Activated T-helper 1 cell treated with anti-CD3 and anti-CD28 coated beads, Interleukin-12 subunit alpha, Interleukin-12 subunit beta, Interleukin-2, Interleukin-4 antibody, amounts not matched to agents 30 ng/mL and 10 ng/mL and 1 ng/mL, durations not matched to agents 14 hours and 24 hours and 36 hours (primary cell): ENCODE measurements around the gene B4GALT2. TPM values are rescaled to one million over a fixed set of nuclear protein-coding genes. Genes with fewer than 3 reads are reported as not detected.

Source experiments
- DNase-seq: peaks from one replicate; pipeline ENCODE4 v3.0.0; 2021; ENCODE audit warnings: low spot score
- H3K27ac Mint-ChIP-seq: one replicate; pipeline ENCODE4 v1.8.0; 2021; ENCODE audit warnings: mild to moderate bottlenecking, mixed read lengths
- H3K27me3 Mint-ChIP-seq: one replicate; pipeline ENCODE4 v1.8.0; 2022; ENCODE audit warnings: mild to moderate bottlenecking, moderate library complexity, mixed read lengths; ENCODE audit not compliant: insufficient read depth
- H3K36me3 Mint-ChIP-seq: one replicate; pipeline ENCODE4 v1.8.0; 2021; ENCODE audit warnings: low read depth, mixed read lengths
- H3K4me1 Mint-ChIP-seq: one replicate; pipeline ENCODE4 v1.8.0; 2021; ENCODE audit warnings: low read depth, mixed read lengths
- H3K4me3 Mint-ChIP-seq: one replicate; pipeline ENCODE4 v1.8.0; 2021; ENCODE audit warnings: mild to moderate bottlenecking, moderate library complexity, mixed read lengths
- H3K9me3 Mint-ChIP-seq: one replicate; pipeline ENCODE4 v1.8.0; 2021; ENCODE audit warnings: mixed read lengths
- intact Hi-C: fragments of 100-400 bp; cut with micrococcal nuclease; formaldehyde crosslinking; loops from one replicate; pipeline ENCODE4 v1.15.1; 2024
- total RNA-seq: library from RNA; stranded (reverse); gene quantifications from 2 replicates; pipeline ENCODE4 v1.2.3, GENCODE V29; 2022

Gene B4GALT2
- total RNA-seq, 1 donor from 2014 or later: 51.3 TPM

DNA sequence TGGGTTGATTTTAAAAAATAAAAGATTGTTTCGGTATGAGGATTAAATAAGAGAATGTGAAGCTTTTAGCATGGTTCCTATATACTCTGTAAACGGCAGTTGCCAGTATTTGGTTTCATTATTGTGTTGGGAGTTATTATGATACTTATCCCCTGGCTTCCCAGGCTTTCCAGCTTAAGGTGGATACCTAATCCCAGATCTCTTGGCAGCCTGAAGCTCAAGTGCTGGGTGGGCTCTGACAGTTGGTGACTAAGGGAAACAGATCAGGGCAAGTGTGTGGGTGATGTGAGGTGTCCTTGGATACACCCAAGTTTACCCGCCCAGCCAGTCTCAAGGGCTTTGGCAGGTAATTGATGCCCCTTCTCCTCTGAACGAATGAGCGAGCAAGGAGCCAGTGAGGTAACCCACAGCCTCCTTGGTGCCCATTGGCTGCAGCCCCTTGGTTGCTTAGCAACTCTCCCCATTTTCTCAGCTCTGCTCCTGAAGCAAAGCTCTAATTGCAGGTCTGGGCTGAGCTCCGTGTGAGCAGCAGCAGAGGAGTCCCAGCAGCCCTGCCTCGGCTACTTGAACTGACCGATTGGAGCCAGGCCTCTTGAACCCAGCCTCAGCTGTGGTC, 26.2 kb upstream of the B4GALT2 start:
- Mint-ChIP-seq H3K36me3 (peaks cover 11% of the 10 kb centered on the region), H3K4me1 (peaks cover 22% of the 10 kb centered on the region), H3K4me3 (no peak overlapping the region), H3K27ac (no peak overlapping the region), H3K27me3 (no peaks in the 10 kb centered on the region), H3K9me3 (no peaks in the 10 kb centered on the region)
- DNase-seq: no peak
- intact Hi-C loops: no loop called here

DNA sequence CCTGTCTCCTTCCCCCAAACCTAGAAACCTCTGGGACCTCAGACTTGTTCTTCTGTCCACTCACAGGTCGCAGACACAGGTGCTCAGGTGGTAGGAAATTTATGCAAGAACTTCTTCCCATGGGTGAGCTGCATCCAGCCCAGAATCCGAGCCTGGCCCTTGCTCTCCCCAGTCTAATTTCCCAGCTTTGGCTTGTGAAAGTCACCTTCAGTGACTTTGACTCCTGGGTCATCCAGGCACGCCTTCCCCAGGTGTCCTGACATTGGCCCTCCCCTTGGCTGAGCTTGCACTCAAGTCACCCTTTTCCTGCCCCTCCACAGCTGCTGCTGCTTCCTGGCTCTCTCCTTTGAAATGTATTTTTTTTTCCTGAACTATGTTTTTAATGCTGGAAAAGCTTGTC, 25.6 kb upstream of the B4GALT2 start:
- intact Hi-C loops: no loop called here
- Mint-ChIP-seq H3K27me3 (no peaks in the 10 kb centered on the region), H3K27ac (no peak overlapping the region), H3K9me3 (no peaks in the 10 kb centered on the region), H3K36me3 (peaks cover 13% of the 10 kb centered on the region), H3K4me1 (peaks cover 17% of the 10 kb centered on the region), H3K4me3 (no peak overlapping the region)
- no peak for DNase-seq

DNA sequence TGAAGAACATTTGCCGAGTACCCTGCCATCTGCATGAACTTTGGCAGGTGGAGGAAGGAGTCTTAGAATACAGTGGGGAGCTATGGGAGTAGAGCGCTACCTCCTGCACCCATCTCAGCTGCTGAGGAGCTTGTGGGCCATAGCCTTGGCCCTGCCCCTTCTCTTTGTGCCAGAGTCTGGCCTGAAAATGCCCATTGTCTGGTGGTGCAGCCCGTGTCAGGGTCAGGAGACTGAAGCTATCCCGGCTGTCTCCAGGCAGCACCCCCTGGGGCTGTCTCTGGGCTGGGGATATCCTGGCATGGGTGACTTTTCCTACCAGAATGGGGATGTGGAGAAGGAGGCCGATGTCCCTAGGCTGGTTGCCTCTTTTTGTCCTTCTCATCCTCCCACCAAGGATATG, 25.0 kb upstream of the B4GALT2 start:
- H3K4me1 Mint-ChIP-seq: peaks cover 12% of the 10 kb centered on the region
- H3K9me3 Mint-ChIP-seq: no peaks in the 10 kb centered on the region
- no peaks in the 10 kb centered on the region for H3K27me3 Mint-ChIP-seq
- H3K36me3 Mint-ChIP-seq: peaks cover 14% of the 10 kb centered on the region
- H3K27ac Mint-ChIP-seq: no peak overlapping the region
- no peak overlapping the region for H3K4me3 Mint-ChIP-seq
- no peak for DNase-seq
- intact Hi-C loops: no loop called here

DNA sequence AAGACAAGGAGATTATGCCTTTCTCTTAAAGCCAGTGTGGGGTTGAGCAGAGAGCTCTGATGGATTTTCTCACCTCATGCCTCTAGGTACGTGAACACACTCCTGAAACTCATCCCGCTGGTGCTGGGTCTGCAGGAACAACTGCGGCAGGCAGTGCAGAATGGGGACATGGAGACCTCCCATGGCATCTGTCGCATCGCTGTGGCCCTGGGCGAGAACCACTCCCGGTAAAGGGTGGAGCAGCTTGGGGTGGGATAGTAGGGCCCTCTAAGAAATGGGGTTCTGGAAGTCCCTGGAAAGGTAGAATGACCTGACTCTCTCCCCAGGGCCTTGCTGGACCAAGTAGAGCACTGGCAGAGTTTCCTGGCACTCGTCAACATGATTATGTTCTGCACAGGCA, 22.8 kb upstream of the B4GALT2 start:
- H3K27ac Mint-ChIP-seq: no peak overlapping the region
- no peaks in the 10 kb centered on the region for H3K9me3 Mint-ChIP-seq
- intact Hi-C loops: no loop called here
- H3K4me1 Mint-ChIP-seq: no peaks in the 10 kb centered on the region
- no peak overlapping the region for H3K4me3 Mint-ChIP-seq
- DNase-seq: no peak
- H3K36me3 Mint-ChIP-seq: peaks cover 9% of the 10 kb centered on the region
- H3K27me3 Mint-ChIP-seq: no peaks in the 10 kb centered on the region

DNA sequence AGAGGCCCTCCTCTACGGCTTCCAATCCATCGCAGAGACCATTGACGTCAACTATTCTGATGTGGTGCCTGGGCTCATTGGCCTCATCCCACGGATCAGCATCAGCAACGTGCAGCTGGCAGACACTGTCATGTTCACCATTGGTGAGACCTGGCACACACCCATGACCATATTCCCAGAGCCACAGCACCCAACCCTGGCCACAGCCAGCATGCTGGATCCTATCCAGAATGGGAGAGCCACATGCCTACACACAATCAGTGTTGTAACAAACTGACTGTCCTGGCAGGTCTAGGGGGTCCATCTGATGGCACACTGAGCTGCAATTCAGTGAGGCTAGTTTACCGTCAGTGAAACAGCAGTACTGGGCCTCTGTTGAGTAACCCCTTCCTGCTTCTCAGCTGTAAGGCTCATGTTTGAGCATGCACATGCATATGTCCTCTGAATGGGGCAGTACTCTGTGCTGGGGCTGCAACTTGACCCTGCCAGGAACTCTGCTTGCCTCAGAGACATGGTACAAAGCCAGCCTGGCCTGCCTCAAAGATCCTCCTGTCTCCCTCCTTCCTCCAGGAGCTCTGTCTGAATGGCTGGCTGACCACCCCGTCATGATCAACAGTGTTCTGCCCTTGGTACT, 21.5 kb upstream of the B4GALT2 start:
- intact Hi-C loops: no loop called here
- no peaks in the 10 kb centered on the region for H3K9me3 Mint-ChIP-seq

DNA sequence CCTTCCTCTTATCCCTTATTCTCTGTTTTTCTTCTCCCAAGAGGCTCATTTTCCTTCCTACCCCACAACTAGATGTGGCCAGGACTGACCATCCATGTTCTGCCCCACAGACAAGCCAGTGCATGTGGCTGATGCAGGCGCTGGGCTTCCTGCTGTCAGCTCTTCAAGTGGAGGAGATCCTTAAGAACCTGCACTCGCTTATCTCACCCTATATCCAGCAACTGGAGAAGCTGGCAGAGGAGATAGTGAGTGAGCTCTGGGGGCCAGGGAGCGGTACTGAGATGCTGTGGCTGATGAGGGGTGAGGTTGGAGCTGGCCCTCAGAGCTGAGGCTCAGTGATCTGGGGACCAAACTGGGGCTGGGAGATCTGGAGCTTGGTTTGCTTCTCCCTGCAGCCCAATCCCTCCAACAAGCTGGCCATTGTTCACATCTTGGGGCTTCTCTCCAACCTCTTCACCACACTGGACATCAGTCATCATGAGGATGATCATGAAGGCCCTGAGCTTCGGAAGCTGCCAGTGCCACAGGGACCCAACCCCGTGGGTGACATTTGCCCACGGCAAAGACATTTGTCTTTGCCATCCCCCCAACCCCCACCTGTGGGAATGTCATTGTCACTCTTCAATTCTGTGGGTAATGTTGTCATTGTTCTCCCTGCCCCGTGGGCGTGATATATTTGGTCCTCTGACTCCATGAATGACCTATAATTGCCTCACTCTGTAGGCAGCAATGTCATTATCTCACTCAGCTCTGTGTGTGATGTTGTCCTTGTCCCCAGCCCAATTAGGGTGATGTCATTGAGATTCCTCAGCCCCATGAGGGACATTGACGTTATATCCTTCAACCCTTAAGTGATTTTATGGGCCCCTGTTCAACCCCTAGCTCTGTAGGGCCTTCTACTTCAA, 20.4 kb upstream of the B4GALT2 start:
- H3K9me3 Mint-ChIP-seq: no peaks in the 10 kb centered on the region
- H3K4me1 Mint-ChIP-seq: no peaks in the 10 kb centered on the region
- no peak overlapping the region for H3K27ac Mint-ChIP-seq
- no peak for DNase-seq
- no peaks in the 10 kb centered on the region for H3K27me3 Mint-ChIP-seq
- intact Hi-C loops: no loop called here
- H3K36me3 Mint-ChIP-seq: peaks cover 18% of the 10 kb centered on the region
- no peak overlapping the region for H3K4me3 Mint-ChIP-seq

More for the DNA sequence above, 21.5 kb upstream of the B4GALT2 start:
- H3K27ac Mint-ChIP-seq: no peak overlapping the region
- DNase-seq: no peak
- no peaks in the 10 kb centered on the region for H3K4me1 Mint-ChIP-seq
- peaks cover 14% of the 10 kb centered on the region for H3K36me3 Mint-ChIP-seq
- no peak overlapping the region for H3K4me3 Mint-ChIP-seq
- H3K27me3 Mint-ChIP-seq: no peaks in the 10 kb centered on the region

DNA sequence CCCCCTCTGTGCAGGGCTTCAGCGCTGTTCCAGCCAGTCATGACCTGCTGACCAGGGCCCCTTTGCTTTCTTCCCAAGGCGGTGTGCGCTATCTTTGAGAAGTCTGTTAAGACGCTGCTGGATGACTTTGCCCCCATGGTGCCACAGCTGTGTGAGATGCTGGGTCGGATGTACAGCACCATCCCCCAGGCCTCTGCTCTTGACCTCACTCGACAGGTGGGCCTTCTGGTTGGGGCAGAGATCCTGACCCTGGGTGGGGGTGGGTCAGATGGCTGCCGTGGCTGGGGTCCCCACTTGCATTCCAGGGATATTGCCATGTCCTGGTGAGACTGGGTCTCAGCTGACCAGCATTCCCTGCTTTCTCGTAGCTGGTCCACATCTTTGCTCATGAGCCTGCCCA, 18.2 kb upstream of the B4GALT2 start:
- intact Hi-C loops: no loop called here
- H3K36me3 Mint-ChIP-seq: peaks cover 18% of the 10 kb centered on the region
- DNase-seq: no peak
- H3K27me3 Mint-ChIP-seq: no peaks in the 10 kb centered on the region
- H3K4me1 Mint-ChIP-seq: no peaks in the 10 kb centered on the region
- H3K27ac Mint-ChIP-seq: no peak overlapping the region
- H3K9me3 Mint-ChIP-seq: no peaks in the 10 kb centered on the region
- H3K4me3 Mint-ChIP-seq: no peak overlapping the region

DNA sequence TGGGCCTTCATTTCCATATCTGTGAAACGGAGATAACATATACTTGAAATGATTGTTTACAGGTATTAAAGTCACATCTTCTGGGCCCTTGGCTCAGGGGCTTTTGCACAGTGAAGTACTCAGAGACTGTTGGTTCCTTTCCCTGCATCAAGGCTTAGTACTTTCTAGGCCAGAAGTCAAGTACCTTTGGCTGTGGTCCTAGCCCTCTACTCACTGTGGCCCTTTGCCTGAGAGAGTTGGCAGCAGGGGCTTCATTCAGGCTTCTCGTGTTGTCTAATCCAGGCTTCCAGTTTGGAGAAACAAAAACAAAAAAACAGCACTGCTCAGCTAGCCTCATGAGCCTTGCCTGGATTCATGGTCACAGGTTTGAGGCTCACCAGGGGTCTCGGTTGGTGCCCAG, 17.3 kb upstream of the B4GALT2 start:
- Mint-ChIP-seq H3K27ac (no peak overlapping the region), H3K9me3 (no peaks in the 10 kb centered on the region), H3K4me1 (no peaks in the 10 kb centered on the region), H3K27me3 (no peaks in the 10 kb centered on the region), H3K4me3 (no peak overlapping the region), H3K36me3 (peaks cover 19% of the 10 kb centered on the region)
- intact Hi-C loops: no loop called here
- DNase-seq: no peak

DNA sequence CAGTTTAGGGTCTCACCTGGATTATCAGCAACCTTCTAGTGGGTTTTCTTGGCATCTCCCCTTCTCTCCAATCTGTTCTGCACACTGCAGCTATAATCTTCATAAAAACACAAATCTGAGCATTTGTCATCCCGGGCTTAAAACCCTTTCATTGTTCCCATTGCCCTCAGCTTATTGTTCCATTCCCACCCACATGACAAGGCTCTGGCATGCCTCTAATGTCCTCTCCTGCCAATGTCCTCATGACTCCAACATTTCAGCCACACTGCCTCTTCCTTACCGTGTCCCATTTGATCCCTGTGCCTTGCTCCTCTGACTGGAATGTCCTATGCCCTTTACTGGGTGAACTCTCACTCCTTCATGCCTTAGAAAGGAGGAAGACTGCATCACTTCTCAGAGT, 16.7 kb upstream of the B4GALT2 start:
- no peak overlapping the region for H3K4me3 Mint-ChIP-seq
- H3K9me3 Mint-ChIP-seq: no peaks in the 10 kb centered on the region
- no peaks in the 10 kb centered on the region for H3K4me1 Mint-ChIP-seq
- DNase-seq: no peak
- no peaks in the 10 kb centered on the region for H3K27me3 Mint-ChIP-seq
- H3K36me3 Mint-ChIP-seq: peaks cover 17% of the 10 kb centered on the region
- intact Hi-C loops: no loop called here
- no peak overlapping the region for H3K27ac Mint-ChIP-seq

DNA sequence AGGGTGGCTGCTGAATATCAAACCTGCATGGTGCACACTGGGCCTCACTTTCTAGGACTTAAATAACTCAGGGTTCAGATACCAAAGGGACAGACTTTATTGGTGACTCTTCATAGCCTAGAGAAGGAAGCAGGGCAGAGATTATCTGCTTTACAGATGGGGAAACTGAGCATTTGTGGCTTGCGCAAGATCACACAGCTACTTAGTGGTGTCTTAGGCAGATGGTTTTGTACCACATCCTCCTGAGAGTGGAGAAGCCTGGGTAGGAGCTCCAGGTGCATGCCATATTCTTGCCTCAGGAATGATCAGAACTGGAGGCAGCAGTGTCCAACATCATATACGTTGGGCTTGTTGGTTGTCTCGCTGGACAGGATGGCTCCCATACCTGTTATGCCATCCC, 16.0 kb upstream of the B4GALT2 start:
- intact Hi-C loops: no loop called here
- DNase-seq: no peak
- Mint-ChIP-seq H3K4me3 (no peak overlapping the region), H3K4me1 (no peaks in the 10 kb centered on the region), H3K9me3 (no peaks in the 10 kb centered on the region), H3K27me3 (no peaks in the 10 kb centered on the region), H3K36me3 (peaks cover 17% of the 10 kb centered on the region), H3K27ac (no peak overlapping the region)

DNA sequence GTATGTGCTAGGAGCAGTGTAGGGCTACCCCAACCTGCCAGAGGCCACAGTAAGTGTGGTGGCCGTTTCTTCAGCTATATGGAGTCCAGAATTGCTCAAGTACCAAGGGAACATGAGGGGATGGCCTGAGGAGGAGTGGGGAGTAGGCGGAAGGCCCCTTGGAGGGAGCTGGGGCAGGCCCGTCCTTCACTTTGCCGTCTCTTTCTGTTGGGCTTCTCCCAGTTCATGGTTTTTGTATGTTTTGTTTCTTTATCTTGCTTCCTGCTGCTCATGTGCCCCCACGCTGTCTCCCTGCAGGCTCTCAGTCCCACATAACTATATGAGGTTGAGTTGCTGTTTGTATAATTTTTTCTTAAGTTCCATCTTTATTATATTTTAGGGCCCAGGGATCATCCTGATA, 15.1 kb upstream of the B4GALT2 start:
- DNase-seq: no peak
- Mint-ChIP-seq H3K27me3 (no peaks in the 10 kb centered on the region), H3K36me3 (peaks cover 13% of the 10 kb centered on the region), H3K9me3 (no peaks in the 10 kb centered on the region), H3K27ac (no peak overlapping the region), H3K4me1 (no peaks in the 10 kb centered on the region), H3K4me3 (no peak overlapping the region)
- intact Hi-C loops: no loop called here

DNA sequence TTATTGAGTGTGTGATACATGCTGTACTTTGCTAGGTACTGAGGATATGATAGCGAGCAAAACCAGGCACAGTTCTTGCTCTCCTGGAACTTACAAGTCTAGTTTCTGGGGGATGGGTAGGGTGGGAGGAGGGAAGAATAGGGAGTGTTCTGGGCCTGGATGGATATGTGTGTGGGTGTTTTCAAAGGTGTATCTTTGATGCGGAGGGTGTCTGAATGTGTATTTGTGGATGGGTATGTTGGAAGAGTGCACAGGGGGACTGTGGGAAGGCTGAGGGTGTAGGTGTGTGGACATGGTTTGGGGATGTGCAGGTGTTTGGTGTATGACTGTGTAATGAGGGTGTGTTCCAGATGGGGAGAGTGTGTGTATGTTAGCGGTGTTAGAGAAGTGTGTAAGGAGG, 13.7 kb upstream of the B4GALT2 start:
- H3K4me3 Mint-ChIP-seq: no peak overlapping the region
- no peaks in the 10 kb centered on the region for H3K9me3 Mint-ChIP-seq
- H3K4me1 Mint-ChIP-seq: peaks cover 10% of the 10 kb centered on the region
- H3K27me3 Mint-ChIP-seq: no peaks in the 10 kb centered on the region
- no peak for DNase-seq
- no peak overlapping the region for H3K27ac Mint-ChIP-seq
- intact Hi-C loops: no loop called here
- peaks cover 16% of the 10 kb centered on the region for H3K36me3 Mint-ChIP-seq

DNA sequence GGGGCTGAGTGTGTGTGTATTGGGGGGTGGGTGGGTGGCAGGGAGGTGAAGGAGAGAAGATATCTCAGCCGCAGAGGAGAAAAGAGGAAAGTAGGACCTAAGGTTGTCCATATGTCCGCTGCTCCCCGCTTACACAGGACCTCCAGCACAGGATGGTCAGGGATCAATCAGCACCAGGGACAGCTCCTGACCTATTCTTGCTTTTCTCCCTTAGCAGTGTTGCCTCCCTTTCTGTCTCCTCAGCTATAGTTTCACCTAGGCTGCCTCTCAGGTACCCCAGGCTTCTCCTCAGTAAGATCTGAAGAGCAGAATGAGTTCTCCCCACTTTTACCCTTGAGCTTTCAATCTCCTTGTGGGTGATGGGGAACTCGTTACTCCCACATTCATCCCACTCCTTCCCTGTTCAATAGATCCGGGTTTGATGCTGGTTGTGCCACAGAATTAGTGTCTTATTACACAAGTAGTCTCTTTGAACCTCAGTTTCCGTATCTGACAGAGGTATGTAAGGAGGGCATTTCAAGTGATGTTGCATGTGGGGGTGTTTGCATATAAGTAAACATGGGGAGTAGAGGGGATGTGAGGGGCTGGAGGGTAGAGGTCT, 10.6 kb upstream of the B4GALT2 start:
- H3K36me3 Mint-ChIP-seq: peaks cover 17% of the 10 kb centered on the region
- no peaks in the 10 kb centered on the region for H3K27me3 Mint-ChIP-seq
- no peak for DNase-seq
- peaks cover 22% of the 10 kb centered on the region for H3K4me1 Mint-ChIP-seq
- no peaks in the 10 kb centered on the region for H3K9me3 Mint-ChIP-seq
- H3K4me3 Mint-ChIP-seq: no peak overlapping the region
- H3K27ac Mint-ChIP-seq: no peak overlapping the region
- intact Hi-C loops: no loop called here
